Omental fat pad (tissue), 4 donors: Measurements from ENCODE around the gene IGF2BP2. TPM values are rescaled to one million over a fixed set of nuclear protein-coding genes. Genes with fewer than 3 reads are reported as not detected.

Source experiments
- ATAC-seq: fragments of 150-250 bp; one replicate; pipeline ENCODE4 v1.9.1; 2016; ENCODE audit warnings: mild to moderate bottlenecking, moderate library complexity; ENCODE audit not compliant: low FRiP score
- DNase-seq: peaks from one replicate; pipeline ENCODE4 v3.0.0-alpha.2; 2019; ENCODE audit warnings: low spot score
- CTCF ChIP-seq, 3 donors: fragments of 450-650 bp; IDR thresholded peaks; one replicate each; pipeline ENCODE4 v1.5.1; 2016 to 2017; ENCODE audit warnings: antibody characterized with exemption in 3 of 3, mild to moderate bottlenecking in 3 of 3, moderate library complexity in 2 of 3
- total RNA-seq, 4 donors: library from RNA; depleted of rRNA; stranded (reverse); fragments of >200 nt; gene quantifications; one replicate each; pipeline ENCODE4 v1.1.0, GENCODE V29; 2016

The IGF2BP2 gene
- 10 to 100 TPM in 3 of 4 donors, 1 to 10 TPM in 1; 7.3 to 48.9 (median 18.7) TPM for total RNA-seq

DNA sequence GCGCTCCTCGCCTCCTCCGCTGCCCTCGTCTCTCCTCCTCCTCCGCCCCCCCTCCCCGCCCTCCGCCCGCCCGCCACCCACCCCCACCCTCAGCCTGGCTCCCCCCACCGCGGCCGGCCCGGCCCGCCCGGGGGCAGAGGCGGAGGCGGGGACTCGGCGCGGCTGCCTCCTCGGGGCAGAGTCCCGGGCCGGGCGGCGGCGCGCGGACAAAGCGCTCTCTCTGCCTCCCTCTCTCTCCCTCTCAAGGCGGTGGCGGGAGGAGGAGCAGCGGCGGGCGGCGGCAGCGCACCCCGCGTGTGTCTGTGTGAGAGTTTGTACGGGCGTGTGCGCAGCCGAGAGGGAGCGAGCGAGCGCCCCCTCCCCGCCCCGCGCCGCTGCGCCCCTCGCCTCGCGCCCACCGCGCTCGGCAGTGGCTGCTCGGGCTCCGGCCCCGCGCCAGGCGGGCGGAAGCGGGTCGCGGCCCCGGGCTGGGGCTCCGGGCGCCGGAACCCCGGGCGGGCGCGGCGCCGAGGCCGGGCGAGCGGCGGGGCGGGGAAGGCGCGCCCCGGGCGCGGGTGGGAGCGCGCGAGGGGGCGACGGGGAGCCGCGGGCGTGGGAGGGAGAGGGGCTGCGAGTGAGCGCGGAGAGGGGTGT, at the start of gene IGF2BP2:
IGF2BP2 (minus strand) TSS at position 37 of the 633 bp plus-strand sequence. CDS start 82 bp downstream, outside the sequence.
- DNase-seq: peak; percentile 26
- peak; percentile 74 for ATAC-seq
- no peak for TF ChIP-seq CTCF (IDR thresholded peaks at IDR 0.05)

DNA sequence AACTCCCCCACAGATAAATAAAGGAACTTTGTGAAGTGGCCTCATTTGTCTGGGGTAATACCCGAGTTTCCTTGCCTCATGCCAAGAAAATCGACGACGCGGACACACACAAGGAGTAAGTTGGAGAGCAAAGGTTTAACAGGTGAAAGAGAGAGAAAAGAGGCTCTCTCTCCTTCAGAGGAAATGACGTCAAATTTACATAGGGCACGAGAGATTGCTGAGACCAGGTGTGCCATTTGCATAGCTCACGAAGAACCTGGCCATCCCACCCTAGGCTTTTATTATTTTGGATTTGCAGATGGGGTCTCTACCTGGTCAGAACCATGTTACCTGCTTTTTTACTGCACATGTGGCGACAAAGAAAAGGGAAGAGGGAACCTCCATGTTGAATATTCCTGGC, 49.3 kb upstream of the IGF2BP2 start:
- ATAC-seq (no peak), DNase-seq (no peak)
- no peak for TF ChIP-seq CTCF (IDR thresholded peaks at IDR 0.05)

GRCh38 chr3:185867650-185868049, 42.8 kb upstream of the IGF2BP2 start:
- ATAC-seq (no peak), DNase-seq (no peak)
- TF ChIP-seq CTCF (IDR thresholded peaks at IDR 0.05): no peak

GRCh38 chr3:185866995-185867394, 42.2 kb upstream of the IGF2BP2 start:
- DNase-seq (no peak), ATAC-seq (no peak)
- TF ChIP-seq CTCF (IDR thresholded peaks at IDR 0.05): no peak

DNA sequence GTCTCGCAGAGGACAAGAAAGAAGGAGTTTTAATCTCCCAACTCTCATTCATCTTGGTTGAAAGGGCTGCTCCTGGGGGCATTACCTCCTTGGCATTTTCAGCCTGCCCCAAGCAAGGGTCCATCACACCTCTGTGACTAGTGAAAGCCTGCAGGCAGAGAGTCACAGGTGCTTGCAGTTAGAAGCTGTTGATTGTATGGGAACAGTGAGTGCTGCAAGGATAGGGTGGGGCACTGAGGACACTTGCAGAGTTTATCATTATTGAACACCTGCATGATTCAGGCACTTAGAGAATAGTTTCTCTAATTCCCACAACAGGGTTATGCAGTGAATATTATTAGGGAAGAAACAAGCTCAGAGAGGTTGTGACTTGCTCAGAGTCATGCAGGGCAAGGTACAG, 41.7 kb upstream of the IGF2BP2 start:
- DNase-seq (no peak), ATAC-seq (no peak)
- TF ChIP-seq CTCF (IDR thresholded peaks at IDR 0.05): no peak

DNA sequence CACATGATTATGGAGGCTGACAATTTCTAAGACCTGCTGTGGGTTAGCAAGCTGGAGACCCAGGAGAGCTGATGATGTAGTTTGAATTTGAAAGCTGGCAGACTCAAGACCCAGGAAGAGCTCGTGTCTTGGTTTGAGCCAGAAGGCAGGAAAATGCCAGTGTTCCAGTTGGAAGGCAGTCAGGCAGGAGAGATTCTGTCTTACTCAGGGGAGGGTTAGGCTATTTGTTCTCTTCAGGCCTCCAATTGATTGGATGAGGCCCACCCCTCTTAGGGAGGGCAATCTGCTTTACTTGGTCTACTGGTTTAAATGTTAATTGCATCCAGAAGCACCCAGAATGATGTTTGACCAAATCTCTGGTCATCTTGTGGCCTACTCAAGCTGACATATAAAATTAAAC, 40.4 kb upstream of the IGF2BP2 start:
- DNase-seq (no peak), ATAC-seq (no peak)
- TF ChIP-seq CTCF (IDR thresholded peaks at IDR 0.05): no peak

- DNase-seq (no peak), ATAC-seq (no peak)
- TF ChIP-seq CTCF (IDR thresholded peaks at IDR 0.05): no peak
These were observed 39.9 kb upstream of the IGF2BP2 start for GRCh38 chr3:185864767-185865166.
